HEK293 (cell line): ENCODE results near the gene LIPA.

Experiments
- CTCF ChIA-PET: fragments of 350-600 bp; formaldehyde crosslinking; extraction: SDS; loops from one replicate; lab custom pipeline; 2021; ENCODE audit warnings: antibody characterized with exemption; lab: Yijun Ruan, JAX
- POLR2A ChIA-PET: fragments of 300-600 bp; formaldehyde crosslinking; extraction: SDS; loops from one replicate; lab custom pipeline; 2020; ENCODE audit warnings: antibody characterized with exemption, inconsistent platforms; lab: Yijun Ruan, JAX
- H3K27ac ChIP-seq: fragments of 200-500 bp; sonication (Bioruptor generic); 2 replicates; pipeline ENCODE4 v1.5.1; 2014; ENCODE audit warnings: low read depth, low read length, control low read depth, inconsistent platforms; ENCODE audit errors: extremely low read depth
- H3K36me3 ChIP-seq, 2 experiments: fragments of 200-500 bp in 1 of 2; sonication (Bioruptor generic) in 1 of 2; 1 replicate in 1 of 2; 2 replicates in 1 of 2; pipeline ENCODE4 v1.5.1; 2014 to 2017; ENCODE audit warnings: inconsistent platforms in 2 of 2, low read length in 2 of 2; ENCODE audit not compliant: control insufficient read depth in 2 of 2, insufficient read depth in 1 of 2
- H3K4me1 ChIP-seq: fragments of 200-500 bp; sonication (Bioruptor generic); 2 replicates; pipeline ENCODE4 v1.5.1; 2014; ENCODE audit warnings: mild to moderate bottlenecking, low read length, inconsistent platforms; ENCODE audit not compliant: control insufficient read depth, insufficient read depth
- H3K4me3 ChIP-seq: 2 replicates; pipeline ENCODE4 v1.5.1; 2011; ENCODE audit warnings: low read depth, mild to moderate bottlenecking, control low read depth, low read length, moderate library complexity
- H3K9me3 ChIP-seq: fragments of 200-500 bp; sonication (Bioruptor generic); 2 replicates; pipeline ENCODE4 v1.5.1; 2014; ENCODE audit warnings: low read depth, low read length, inconsistent platforms; ENCODE audit not compliant: control insufficient read depth, insufficient read depth
- ATF2 ChIP-seq: fragments of 450-650 bp; formaldehyde crosslinking; IDR thresholded peaks from 2 replicates; pipeline ENCODE4 v1.5.1; 2016; ENCODE audit warnings: missing biosample characterization, missing genetic modification characterization, low read depth
- BCL11B ChIP-seq: fragments of 450-650 bp; formaldehyde crosslinking; IDR thresholded peaks from 2 replicates; pipeline ENCODE4 v1.5.1; 2016; ENCODE audit warnings: low read depth, missing biosample characterization, missing genetic modification characterization
- GLIS2 ChIP-seq: fragments of 450-650 bp; formaldehyde crosslinking; IDR thresholded peaks from 2 replicates; pipeline ENCODE4 v1.5.1; 2016; ENCODE audit warnings: missing biosample characterization, missing genetic modification characterization
- KLF9 ChIP-seq: fragments of 450-650 bp; formaldehyde crosslinking; IDR thresholded peaks from 2 replicates; pipeline ENCODE4 v1.5.1; 2016; ENCODE audit warnings: missing biosample characterization, missing genetic modification characterization, low read depth
- PBX3 ChIP-seq: sonication (generic); formaldehyde crosslinking; IDR thresholded peaks from 2 replicates; pipeline ENCODE4 v1.8.1; 2022; ENCODE audit warnings: mild to moderate bottlenecking, moderate library complexity, missing genetic modification reagents
- ZBTB11 ChIP-seq: fragments of 450-650 bp; formaldehyde crosslinking; conservative IDR thresholded peaks from 2 replicates; pipeline ENCODE4 v1.5.1; 2016; ENCODE audit warnings: low read depth, missing biosample characterization, missing genetic modification characterization
- ZBTB20 ChIP-seq: fragments of 450-650 bp; formaldehyde crosslinking; IDR thresholded peaks from 2 replicates; pipeline ENCODE4 v1.5.1; 2016; ENCODE audit warnings: missing biosample characterization, missing genetic modification characterization
- ZFHX2 ChIP-seq: fragments of 450-650 bp; formaldehyde crosslinking; conservative IDR thresholded peaks from 2 replicates; pipeline ENCODE4 v1.5.1; 2016; ENCODE audit warnings: missing biosample characterization, missing genetic modification characterization
- ZFP3 ChIP-seq: fragments of 450-650 bp; formaldehyde crosslinking; IDR thresholded peaks from 2 replicates; pipeline ENCODE4 v1.5.1; 2016; ENCODE audit warnings: low read depth, missing biosample characterization, missing genetic modification characterization
- ZNF10 ChIP-seq: fragments of 450-650 bp; formaldehyde crosslinking; IDR thresholded peaks from 2 replicates; pipeline ENCODE4 v1.5.1; 2017; ENCODE audit warnings: missing biosample characterization, missing genetic modification characterization
- ZNF121 ChIP-seq: fragments of 450-650 bp; formaldehyde crosslinking; IDR thresholded peaks from 2 replicates; pipeline ENCODE4 v1.5.1; 2016; ENCODE audit warnings: missing biosample characterization, missing genetic modification characterization
- ZNF184 ChIP-seq: fragments of 450-650 bp; IDR thresholded peaks from 2 replicates; pipeline ENCODE4 v1.5.1; 2018; ENCODE audit warnings: missing biosample characterization, mild to moderate bottlenecking, missing genetic modification characterization
- ZNF19 ChIP-seq: fragments of 450-650 bp; formaldehyde crosslinking; IDR thresholded peaks from 2 replicates; pipeline ENCODE4; 2016; ENCODE audit warnings: missing biosample characterization, missing genetic modification characterization, low read depth
- ZNF280D ChIP-seq: fragments of 450-650 bp; formaldehyde crosslinking; IDR thresholded peaks from 2 replicates; pipeline ENCODE4 v1.5.1; 2016; ENCODE audit warnings: missing biosample characterization, missing genetic modification characterization
- ZNF292 ChIP-seq: fragments of 450-650 bp; formaldehyde crosslinking; IDR thresholded peaks from 2 replicates; pipeline ENCODE4 v1.5.1; 2016; ENCODE audit warnings: low read depth, missing biosample characterization, missing genetic modification characterization, borderline replicate concordance
- ZNF335 ChIP-seq: fragments of 450-650 bp; formaldehyde crosslinking; conservative IDR thresholded peaks from 2 replicates; pipeline ENCODE4 v1.5.1; 2016; ENCODE audit warnings: missing biosample characterization, missing genetic modification characterization
- ZNF645 ChIP-seq: fragments of 450-650 bp; formaldehyde crosslinking; IDR thresholded peaks from 2 replicates; pipeline ENCODE4; 2016; ENCODE audit warnings: missing biosample characterization, missing genetic modification characterization
- ZSCAN30 ChIP-seq: fragments of 450-650 bp; IDR thresholded peaks from 2 replicates; pipeline ENCODE4 v1.5.1; 2018; ENCODE audit warnings: missing biosample characterization, mild to moderate bottlenecking, missing genetic modification characterization, moderate library complexity
- ZSCAN5A ChIP-seq: fragments of 450-650 bp; formaldehyde crosslinking; IDR thresholded peaks from 2 replicates; pipeline ENCODE4 v1.5.1; 2016; ENCODE audit warnings: missing biosample characterization, missing genetic modification characterization

The LIPA gene

GRCh38 chr10:89209718-89210117, 41.9 kb downstream of the LIPA start:
- H3K36me3 ChIP-seq, result no peaks in the 10 kb centered on the region
- H3K9me3 ChIP-seq, result no peaks in the 10 kb centered on the region
- H3K27ac ChIP-seq, result no peak overlapping the region
- POLR2A ChIA-PET, result no interaction called here
- TF ChIP-seq ZFP3 (no peak), ZNF184 (no peak), ZNF19 (tag by site-specific recombination) (no peak), ZNF10 (tag by site-specific recombination) (no peak), ZNF292 (tag by site-specific recombination) (no peak), ZNF645 (no peak), ZSCAN30 (tag by site-specific recombination) (no peak), ZNF280D (no peak), ZBTB20 (tag by site-specific recombination) (no peak)
- TF ChIP-seq, all 188 proteins: peak for 0
- Histone ChIP-seq H3K4me1 (peaks cover 4% of the 10 kb centered on the region; the same call in 1 of the 2 replicates), H3K4me3 (no peak overlapping the region)
- CTCF ChIA-PET, result interaction anchor here (0.6 to 6.4 kb wide), 6 partner anchors 8 to 365 kb away, joined by 3 to 43 read pairs (median 14); no protein-coding TSS in a partner anchor

- POLR2A ChIA-PET, result interaction anchor here (1.1 to 1.8 kb wide), 2 partner anchors 215 to 217 kb away, joined by 6 to 7 read pairs; partner anchors contain the start of gene FAS
- TF ChIP-seq ZNF121 (tag by site-specific recombination) (no peak), ZNF335 (tag by site-specific recombination) (peak; percentile 76), ZBTB20 (tag by site-specific recombination) (peak; percentile 42), KLF9 (tag by site-specific recombination) (no peak), PBX3 (CRISPR knock-in tag) (0 out of 2 replicates have a peak, but pooled peaks have one; percentile 24), ZFHX2 (tag by site-specific recombination) (no peak), ZSCAN30 (tag by site-specific recombination) (peak; percentile 74), GLIS2 (tag by site-specific recombination) (peak; percentile 42; the same call in 1 of the 2 replicates), ATF2 (tag by site-specific recombination) (peak; percentile 20; the same call in 1 of the 2 replicates), ZBTB11 (tag by site-specific recombination) (peak; percentile 81), BCL11B (tag by site-specific recombination) (no peak), ZSCAN5A (tag by site-specific recombination) (peak; percentile 44; the same call in 1 of the 2 replicates), ZNF19 (tag by site-specific recombination) (no peak)
Measured at GRCh38 chr10:89207801-89208551, 43.6 kb downstream of the LIPA start.

More at GRCh38 chr10:89207801-89208551, 43.6 kb downstream of the LIPA start:
- H3K27ac ChIP-seq, result peak overlapping the region; percentile 35; the same call in 1 of the 2 replicates
- H3K36me3 ChIP-seq, result no peaks in the 10 kb centered on the region
- peak overlapping the region; percentile 38 for H3K4me3 ChIP-seq
- CTCF ChIA-PET, result interaction anchor here (0.6 to 6.4 kb wide), 12 partner anchors 9 to 372 kb away, joined by 3 to 43 read pairs (median 4); partner anchors contain the start of gene FAS
- no peaks in the 10 kb centered on the region for H3K9me3 ChIP-seq
- H3K4me1 ChIP-seq, result peaks cover 4% of the 10 kb centered on the region; the same call in 1 of the 2 replicates
